Inferior parietal cortex (tissue), 1 donor: ENCODE measurements around the gene NOXO1.
"Not testable (repeated sequence)": the region's sequence is repeated elsewhere in the genome, so short reads cannot be mapped to it uniquely, and the experiment has no call there.

Experiments used
- DNase-seq: peaks from one replicate; pipeline ENCODE4 v3.0.0-alpha.2; 2016; ENCODE audit errors: extremely low spot score

Gene NOXO1

GRCh38 chr16:1942047-1942809 lies 39.0 kb downstream of the NOXO1 start:
- no peak for DNase-seq

- no peak for DNase-seq
Measured at GRCh38 chr16:1941162-1942046, 39.9 kb downstream of the NOXO1 start.

GRCh38 chr16:1940273-1941161 lies 40.8 kb downstream of the NOXO1 start:
- DNase-seq: no peak

GRCh38 chr16:1939833-1940232 lies 41.4 kb downstream of the NOXO1 start:
- not testable (repeated sequence) for DNase-seq

- no peak for DNase-seq
Measured at GRCh38 chr16:1938910-1939309, 42.4 kb downstream of the NOXO1 start.

- no peak for DNase-seq
Measured at GRCh38 chr16:1938316-1938715, 43.0 kb downstream of the NOXO1 start.

GRCh38 chr16:1936945-1937479 lies 44.3 kb downstream of the NOXO1 start:
- no peak for DNase-seq

GRCh38 chr16:1933097-1933661 lies 48.1 kb downstream of the NOXO1 start:
- DNase-seq: no peak

GRCh38 chr16:1932050-1933028 lies 48.9 kb downstream of the NOXO1 start:
- DNase-seq: no peak

GRCh38 chr16:1930338-1930720 lies 50.9 kb downstream of the NOXO1 start:
- no peak for DNase-seq

- DNase-seq: peak; percentile 78
Measured at GRCh38 chr16:1929578-1930337, 51.5 kb downstream of the NOXO1 start.

- no peak for DNase-seq
Measured at GRCh38 chr16:1929105-1929504, 52.2 kb downstream of the NOXO1 start.
